Effector memory CD4-positive, alpha-beta T cell (primary cell): Measurements from ENCODE around the gene FLT4.

Experiments used
- DNase-seq, 3 donors: peaks; one replicate each; pipeline ENCODE4 v3.0.0-alpha.2; 2020
- H3K27ac ChIP-seq: 2 replicates; pipeline ENCODE4 v1.7.0; 2013; ENCODE audit warnings: mild to moderate bottlenecking, low read length, moderate library complexity; ENCODE audit not compliant: insufficient read depth, poor library complexity, severe bottlenecking
- H3K27me3 ChIP-seq: replicated peaks from 2 replicates; pipeline ENCODE4 v1.7.0; 2013; ENCODE audit warnings: mild to moderate bottlenecking, low read length; ENCODE audit not compliant: insufficient read depth, control insufficient read depth, poor library complexity, severe bottlenecking
- H3K36me3 ChIP-seq: 2 replicates; pipeline ENCODE4 v1.7.0; 2013; ENCODE audit warnings: mild to moderate bottlenecking, low read length, moderate library complexity; ENCODE audit not compliant: control insufficient read depth, insufficient read depth
- H3K4me1 ChIP-seq: 2 replicates; pipeline ENCODE4 v1.7.0; 2013; ENCODE audit warnings: low read length, mild to moderate bottlenecking; ENCODE audit not compliant: control insufficient read depth, insufficient read depth, poor library complexity, severe bottlenecking
- H3K4me3 ChIP-seq: 2 replicates; pipeline ENCODE4 v1.7.0; 2013; ENCODE audit warnings: low read length, low read depth, mild to moderate bottlenecking; ENCODE audit not compliant: insufficient read depth, poor library complexity, severe bottlenecking
- H3K9me3 ChIP-seq: 2 replicates; pipeline ENCODE4 v1.7.0; 2013; ENCODE audit warnings: mild to moderate bottlenecking, low read length, moderate library complexity; ENCODE audit not compliant: control insufficient read depth

FLT4 gene

DNA sequence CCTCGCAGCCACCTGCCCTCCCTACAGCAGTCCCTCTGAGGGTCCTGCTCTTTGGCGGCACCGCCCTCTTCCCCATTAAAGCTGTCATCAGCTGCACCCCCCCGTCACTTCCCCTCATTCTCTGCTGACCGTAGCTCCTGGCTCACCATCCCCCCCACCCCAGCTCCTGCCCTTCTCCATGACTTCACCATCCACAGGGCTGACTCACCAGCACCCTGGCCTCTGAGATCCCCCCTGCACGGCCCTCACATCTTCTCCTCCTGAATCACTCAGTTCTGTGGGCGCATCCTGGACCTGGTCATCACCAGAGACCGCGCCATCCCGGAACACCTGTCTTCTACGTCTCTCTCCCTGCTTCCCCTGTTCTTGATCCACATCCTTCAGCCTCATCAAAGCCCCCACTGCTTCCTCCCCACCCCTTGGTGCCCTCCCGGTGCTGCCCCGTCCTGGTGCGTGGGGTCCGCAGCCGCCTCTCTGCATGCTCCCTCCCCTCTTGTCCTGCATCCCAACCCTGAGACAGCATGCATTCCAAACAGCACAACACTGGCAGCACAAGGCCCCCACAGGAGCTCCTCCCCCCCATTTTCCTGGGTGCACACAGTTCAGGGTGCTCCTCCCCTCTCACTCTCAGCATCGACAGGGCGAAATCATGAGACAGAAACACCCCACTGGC is 12.9 kb downstream of the FLT4 start:
- Histone ChIP-seq H3K9me3 (no peaks in the 10 kb centered on the region), H3K27ac (no peak overlapping the region), H3K36me3 (no peaks in the 10 kb centered on the region), H3K4me1 (no peaks in the 10 kb centered on the region), H3K4me3 (no peak overlapping the region), H3K27me3 (no peaks in the 10 kb centered on the region)
- no peak for DNase-seq

DNA sequence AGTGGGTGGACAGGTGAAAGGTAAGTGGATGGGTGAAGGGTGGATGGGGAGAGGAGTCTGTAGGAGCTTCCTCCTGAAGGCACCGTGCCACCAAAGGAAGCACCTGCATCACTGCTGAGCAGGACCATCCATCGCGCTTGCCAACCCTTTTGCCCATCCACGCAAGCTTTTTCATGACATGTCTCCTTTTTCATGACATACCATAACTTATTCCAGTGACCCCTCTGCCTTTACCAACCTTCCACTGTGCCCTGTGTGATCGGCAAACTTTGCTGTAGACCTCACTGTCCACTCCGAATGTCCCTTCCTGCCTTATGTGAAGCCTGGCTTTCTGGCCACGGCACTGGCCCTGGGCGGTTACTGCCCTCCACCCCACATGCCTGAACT is 13.4 kb downstream of the FLT4 start:
- no peaks in the 10 kb centered on the region for H3K4me1 ChIP-seq
- DNase-seq, result no peak
- no peak overlapping the region for H3K4me3 ChIP-seq
- H3K27ac ChIP-seq, result no peak overlapping the region
- no peaks in the 10 kb centered on the region for H3K36me3 ChIP-seq
- no peaks in the 10 kb centered on the region for H3K9me3 ChIP-seq
- no peaks in the 10 kb centered on the region for H3K27me3 ChIP-seq

DNA sequence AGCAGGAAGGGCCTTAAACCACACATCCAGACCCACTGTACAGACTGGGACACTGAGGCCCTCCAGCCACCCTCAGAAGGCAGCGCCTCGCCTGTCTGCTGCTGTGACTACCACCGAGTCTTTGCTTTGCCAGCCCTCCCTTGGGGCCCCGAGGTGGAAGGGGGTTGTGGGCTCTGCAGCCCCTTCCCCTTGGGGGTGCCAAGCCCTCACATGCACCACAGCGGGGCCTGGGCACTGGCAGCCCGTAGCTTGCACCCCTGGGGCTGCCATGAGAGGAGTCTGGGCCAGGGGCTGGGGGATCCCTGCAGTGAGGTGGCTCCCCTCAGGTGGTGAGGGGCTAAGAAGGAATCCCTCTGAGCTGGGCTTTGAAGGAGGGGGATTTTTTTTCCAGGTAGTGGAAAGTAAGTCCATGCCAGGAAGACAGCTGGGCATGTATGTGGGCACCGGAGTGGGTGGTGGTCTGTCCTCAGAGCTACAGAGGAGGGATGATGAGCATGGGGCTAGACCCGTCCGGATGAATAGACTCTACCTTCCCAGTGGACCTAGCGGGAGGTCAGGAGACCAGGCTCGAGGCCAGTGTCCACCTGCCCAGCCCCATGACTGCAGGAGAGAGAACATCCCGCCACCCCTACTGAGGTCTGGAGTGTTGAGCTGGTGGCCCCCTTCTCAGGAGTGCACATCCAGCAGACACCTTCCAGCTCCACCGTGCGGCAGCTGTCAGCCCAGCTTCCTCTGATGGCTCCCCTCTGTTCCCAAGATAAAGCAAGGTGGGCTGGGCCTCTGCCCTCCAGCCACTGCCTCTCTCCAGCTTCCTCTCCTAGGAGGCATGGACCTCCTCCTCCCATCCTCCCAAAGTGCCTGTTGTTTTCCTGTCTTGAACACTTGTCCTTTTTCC is 15.9 kb downstream of the FLT4 start:
- Histone ChIP-seq H3K9me3 (no peaks in the 10 kb centered on the region), H3K36me3 (no peaks in the 10 kb centered on the region), H3K4me3 (no peak overlapping the region), H3K27ac (no peak overlapping the region), H3K4me1 (no peaks in the 10 kb centered on the region), H3K27me3 (no peaks in the 10 kb centered on the region)
- no peak for DNase-seq

DNA sequence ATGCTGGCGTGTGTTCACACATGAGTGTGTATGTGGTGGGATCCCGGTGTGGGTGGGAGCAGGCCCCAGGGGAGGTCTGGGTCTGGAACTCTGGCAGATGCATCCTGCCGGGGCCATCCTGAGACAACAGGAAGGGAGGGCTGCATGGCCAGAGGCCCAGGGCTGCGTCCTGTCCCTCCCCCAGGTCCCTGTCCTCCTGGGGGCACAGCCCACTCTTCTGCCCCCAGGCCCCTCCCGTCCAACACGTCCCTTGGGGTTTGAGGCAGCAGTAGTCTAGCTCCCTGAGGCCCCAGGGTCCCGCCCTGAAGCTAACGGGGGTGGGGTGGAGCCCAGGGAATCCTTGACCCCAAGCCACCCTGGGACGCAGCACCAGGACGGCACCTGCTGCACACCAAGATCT is 16.6 kb downstream of the FLT4 start:
- H3K9me3 ChIP-seq, result no peaks in the 10 kb centered on the region
- H3K4me3 ChIP-seq, result no peak overlapping the region
- H3K27ac ChIP-seq, result no peak overlapping the region
- no peaks in the 10 kb centered on the region for H3K27me3 ChIP-seq
- no peak for DNase-seq
- no peaks in the 10 kb centered on the region for H3K36me3 ChIP-seq
- no peaks in the 10 kb centered on the region for H3K4me1 ChIP-seq

DNA sequence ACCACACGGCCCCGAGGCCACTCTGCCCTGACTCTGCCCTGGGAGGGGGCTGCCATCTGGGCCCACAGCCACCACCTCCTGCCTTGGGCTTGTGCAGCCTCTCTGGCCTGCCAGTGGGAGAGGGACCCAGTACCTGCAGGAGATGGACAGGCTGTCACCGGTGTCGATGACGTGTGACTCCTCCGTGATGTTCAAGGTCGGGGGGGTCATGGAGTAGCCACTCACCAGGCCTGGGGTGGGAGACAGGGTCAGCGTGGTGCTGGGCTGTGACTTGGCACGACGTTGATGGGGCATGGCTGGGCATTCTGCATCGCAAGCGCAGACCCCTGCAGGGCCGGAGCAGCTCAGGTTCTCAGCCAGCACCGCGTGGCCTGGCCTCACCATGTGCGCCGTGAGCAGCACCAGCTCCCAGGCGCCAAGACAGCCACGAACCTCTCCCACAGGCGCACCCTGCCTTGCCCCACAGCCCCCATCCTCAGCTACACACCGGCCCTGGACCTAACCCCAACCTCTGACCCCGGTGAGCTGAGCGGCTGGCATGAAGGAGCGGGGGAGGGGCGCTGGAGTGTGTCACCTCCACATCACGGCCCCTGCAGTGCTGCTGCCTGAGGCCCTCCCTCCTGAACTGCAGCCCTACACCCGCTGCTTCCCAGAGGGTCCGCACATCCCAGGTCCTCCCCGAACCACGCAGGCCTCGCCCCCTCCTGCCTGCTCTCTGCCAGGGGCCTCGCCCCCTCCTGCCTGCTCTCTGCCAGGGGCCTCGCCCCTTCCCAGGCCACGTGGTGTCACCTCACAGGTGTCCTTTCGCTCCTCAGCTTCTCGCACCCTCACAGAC is 17.6 kb downstream of the FLT4 start:
- Histone ChIP-seq H3K27me3 (no peaks in the 10 kb centered on the region), H3K9me3 (no peaks in the 10 kb centered on the region), H3K4me3 (no peak overlapping the region), H3K36me3 (no peaks in the 10 kb centered on the region), H3K27ac (no peak overlapping the region), H3K4me1 (no peaks in the 10 kb centered on the region)
- no peak for DNase-seq

DNA sequence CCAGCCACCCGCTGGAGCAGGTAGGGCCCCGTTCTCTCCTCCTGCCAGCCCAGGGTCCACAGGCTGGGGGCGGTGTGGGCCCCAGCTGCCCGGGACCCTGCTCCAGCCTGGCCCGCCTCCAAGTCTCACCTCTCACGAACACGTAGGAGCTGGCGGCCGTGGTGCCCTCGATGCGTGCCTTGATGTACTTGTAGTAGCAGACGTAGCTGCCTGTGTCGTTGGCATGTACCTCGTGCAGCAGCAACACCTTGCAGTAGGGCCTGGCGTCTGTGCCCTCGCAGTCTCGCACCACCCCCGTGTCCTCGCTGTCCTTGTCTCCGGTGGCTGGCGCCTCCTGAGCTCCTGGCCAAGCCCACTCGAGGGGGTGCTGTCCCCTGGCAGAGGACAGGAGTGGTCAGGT is 19.0 kb downstream of the FLT4 start:
- Histone ChIP-seq H3K4me1 (no peaks in the 10 kb centered on the region), H3K27ac (no peak overlapping the region), H3K36me3 (no peaks in the 10 kb centered on the region), H3K4me3 (no peak overlapping the region), H3K27me3 (no peaks in the 10 kb centered on the region), H3K9me3 (no peaks in the 10 kb centered on the region)
- DNase-seq, result no peak

DNA sequence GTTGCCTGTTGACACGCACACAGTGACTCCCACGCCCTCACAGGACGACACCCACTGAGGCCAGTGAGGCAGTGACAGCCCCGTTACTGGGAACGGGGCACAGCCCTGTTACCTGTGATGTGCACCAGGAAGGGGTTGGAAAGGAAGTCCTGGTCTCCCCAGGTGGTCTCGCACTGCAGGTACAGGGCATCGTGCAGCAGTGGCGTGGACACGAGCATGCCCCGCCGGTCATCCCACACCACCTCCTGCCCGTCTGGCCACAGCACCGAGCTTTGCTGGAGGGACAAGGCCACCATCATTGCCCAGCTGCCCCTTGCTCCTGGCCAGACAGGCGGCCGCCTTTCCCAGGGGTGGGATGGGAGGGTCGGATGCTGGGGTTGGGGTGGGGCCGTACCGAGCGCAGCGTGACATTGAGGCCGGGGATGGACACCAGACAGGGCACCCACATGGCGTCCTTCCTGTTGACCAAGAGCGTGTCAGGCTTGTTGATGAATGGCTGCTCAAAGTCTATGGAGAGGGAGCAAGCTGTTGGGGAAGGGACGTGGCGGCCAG is 19.5 kb downstream of the FLT4 start:
- no peaks in the 10 kb centered on the region for H3K36me3 ChIP-seq
- H3K27ac ChIP-seq, result no peak overlapping the region
- H3K4me3 ChIP-seq, result no peak overlapping the region
- H3K27me3 ChIP-seq, result no peaks in the 10 kb centered on the region
- DNase-seq, result no peak
- H3K4me1 ChIP-seq, result no peaks in the 10 kb centered on the region
- no peaks in the 10 kb centered on the region for H3K9me3 ChIP-seq

DNA sequence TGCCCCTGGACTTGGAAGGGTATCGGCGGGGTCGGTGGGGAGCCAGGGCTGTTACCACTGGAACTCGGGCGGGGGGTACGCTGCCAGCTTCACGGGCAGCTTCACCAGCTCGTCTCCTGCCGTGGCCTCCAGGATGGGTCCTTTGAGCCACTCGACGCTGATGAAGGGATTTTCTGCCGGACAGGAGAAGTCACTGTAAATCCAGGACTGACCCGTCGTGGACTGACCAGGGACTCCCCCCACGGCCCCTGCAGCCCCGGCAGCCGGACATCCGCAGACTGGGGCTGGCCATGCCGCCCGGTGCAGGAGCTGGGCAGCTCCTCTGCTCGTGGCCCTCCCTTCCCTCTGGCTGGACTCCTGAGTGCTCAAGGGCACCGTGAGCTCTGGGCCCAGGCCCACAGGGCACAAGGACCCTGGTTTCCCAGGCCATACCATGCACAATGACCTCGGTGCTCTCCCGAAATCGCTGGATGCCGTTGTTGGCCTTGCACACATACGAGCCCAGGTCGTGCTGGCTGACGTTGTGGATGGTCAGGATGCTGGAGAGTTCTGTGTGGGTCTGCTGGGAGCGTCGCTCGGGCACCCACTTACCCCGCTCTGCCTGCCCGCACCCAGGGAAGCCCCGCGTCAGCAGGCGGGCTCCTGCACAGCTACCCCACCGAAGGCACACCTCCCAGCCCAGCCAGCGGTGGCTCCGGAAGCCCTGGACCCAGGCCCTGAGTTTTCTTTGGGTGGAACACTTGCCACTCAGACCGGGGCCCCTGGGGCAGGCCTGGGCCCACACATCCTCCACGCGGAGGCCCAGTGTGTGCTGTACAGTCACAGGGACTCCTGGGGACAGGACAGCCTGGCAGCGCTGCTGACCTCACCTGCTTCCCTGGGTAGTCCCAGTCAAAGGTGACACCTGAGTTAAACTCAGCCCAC is 20.3 kb downstream of the FLT4 start:
- Histone ChIP-seq H3K36me3 (no peaks in the 10 kb centered on the region), H3K4me1 (no peaks in the 10 kb centered on the region), H3K27ac (no peak overlapping the region), H3K4me3 (no peak overlapping the region), H3K9me3 (no peaks in the 10 kb centered on the region), H3K27me3 (no peaks in the 10 kb centered on the region)
- no peak for DNase-seq

DNA sequence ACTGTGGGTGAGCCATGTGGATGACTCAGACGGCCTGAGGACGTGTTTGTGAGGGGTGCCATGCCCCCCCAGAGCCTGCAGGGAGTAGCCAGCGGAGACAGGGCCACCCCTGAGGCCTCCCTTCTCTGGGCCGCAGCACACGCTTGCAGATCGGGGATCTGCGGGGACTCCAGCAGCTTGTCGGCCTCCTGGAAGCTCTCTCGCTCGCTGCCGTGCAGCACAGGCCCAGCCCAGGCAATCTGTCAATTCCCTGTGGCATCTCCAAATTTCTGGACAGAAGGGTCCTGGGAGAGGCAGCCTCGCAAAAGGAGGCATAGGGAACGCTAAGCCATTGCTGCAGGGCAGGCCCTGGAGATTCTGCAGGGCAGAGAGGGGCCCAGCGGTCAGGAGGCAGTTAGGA is 21.2 kb downstream of the FLT4 start:
- Histone ChIP-seq H3K9me3 (no peaks in the 10 kb centered on the region), H3K27me3 (no peaks in the 10 kb centered on the region), H3K36me3 (no peaks in the 10 kb centered on the region), H3K4me3 (no peak overlapping the region), H3K4me1 (no peaks in the 10 kb centered on the region), H3K27ac (no peak overlapping the region)
- no peak for DNase-seq
